Measurements from ENCODE around the gene FILIP1L. TPM values are rescaled to one million over a fixed set of nuclear protein-coding genes. Genes with fewer than 3 reads are reported as not detected.

The FILIP1L gene
- total and polyA plus RNA-seq, 2 of the 13 experiments (the other 11 are each of a cell fraction or from before 2014, with no cell fraction given), result 8.1 to 187 TPM

- TF ChIP-seq ZBTB40 (IDR thresholded peaks at IDR 0.05) (no peak), ZBTB40 (CRISPR knock-in tag; IDR thresholded peaks at IDR 0.05) (no peak; the same call in 1 of the 2 replicates), FOXA1 (IDR thresholded peaks at IDR 0.05) (no peak), FOXA1 (CRISPR knock-in tag; IDR thresholded peaks at IDR 0.05) (peak; percentile 54), HINFP (CRISPR knock-in tag; IDR thresholded peaks at IDR 0.05; ENCODE audit: low read depth) (no peak), HOXA5 (CRISPR knock-in tag; IDR thresholded peaks at IDR 0.05) (peak; percentile 84; the same call in 1 of the 2 replicates), ZNF615 (CRISPR knock-in tag; IDR thresholded peaks at IDR 0.05; ENCODE audit: borderline replicate concordance) (no peak; the same call in 1 of the 2 replicates), ZNF460 (CRISPR knock-in tag; IDR thresholded peaks at IDR 0.05; ENCODE audit: borderline replicate concordance) (no peak), MBNL3 (CRISPR knock-in tag; conservative IDR thresholded peaks at IDR 0.05) (no peak), ZSCAN25 (CRISPR knock-in tag; IDR thresholded peaks at IDR 0.05) (peak; percentile 76; the same call in 1 of the 2 replicates), ZNF282 (IDR thresholded peaks at IDR 0.05; ENCODE audit: partially characterized antibody) (no peak), ZEB1 (IDR thresholded peaks at IDR 0.05; ENCODE audit: insufficient replicate concordance, low read depth) (no peak), ZNF510 (CRISPR knock-in tag; IDR thresholded peaks at IDR 0.05; ENCODE audit: low read depth) (no peak), KDM4B (CRISPR knock-in tag; IDR thresholded peaks at IDR 0.05) (no peak), MTA1 (CRISPR knock-in tag; IDR thresholded peaks at IDR 0.05; ENCODE audit: borderline replicate concordance) (no peak; the same call in 1 of the 2 replicates), NFIC (IDR thresholded peaks at IDR 0.05; ENCODE audit: low read length) (peak; percentile 100)
- TF ChIP-seq, protein P1, sequence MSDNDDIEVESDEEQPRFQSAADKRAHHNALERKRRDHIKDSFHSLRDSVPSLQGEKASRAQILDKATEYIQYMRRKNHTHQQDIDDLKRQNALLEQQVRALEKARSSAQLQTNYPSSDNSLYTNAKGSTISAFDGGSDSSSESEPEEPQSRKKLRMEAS (IDR thresholded peaks at IDR 0.05), result peak; percentile 65; the same call in 1 of the 2 replicates
- TF ChIP-seq, protein P2, sequence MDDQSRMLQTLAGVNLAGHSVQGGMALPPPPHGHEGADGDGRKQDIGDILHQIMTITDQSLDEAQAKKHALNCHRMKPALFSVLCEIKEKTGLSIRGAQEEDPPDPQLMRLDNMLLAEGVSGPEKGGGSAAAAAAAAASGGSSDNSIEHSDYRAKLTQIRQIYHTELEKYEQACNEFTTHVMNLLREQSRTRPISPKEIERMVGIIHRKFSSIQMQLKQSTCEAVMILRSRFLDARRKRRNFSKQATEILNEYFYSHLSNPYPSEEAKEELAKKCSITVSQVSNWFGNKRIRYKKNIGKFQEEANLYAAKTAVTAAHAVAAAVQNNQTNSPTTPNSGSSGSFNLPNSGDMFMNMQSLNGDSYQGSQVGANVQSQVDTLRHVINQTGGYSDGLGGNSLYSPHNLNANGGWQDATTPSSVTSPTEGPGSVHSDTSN (CRISPR knock-in tag; IDR thresholded peaks at IDR 0.05; ENCODE audit: borderline replicate concordance), result no peak
Observed at GRCh38 chr3:100075851-100076730, 38.2 kb downstream of the FILIP1L start (continued).

Measured in HepG2 (cell line).